Measurements from ENCODE around the gene SHC3.

SHC3 gene

GRCh38 chr9:89097219-89097618 is 81.4 kb downstream of the SHC3 start:
- DNase-seq, result no peak

DNA sequence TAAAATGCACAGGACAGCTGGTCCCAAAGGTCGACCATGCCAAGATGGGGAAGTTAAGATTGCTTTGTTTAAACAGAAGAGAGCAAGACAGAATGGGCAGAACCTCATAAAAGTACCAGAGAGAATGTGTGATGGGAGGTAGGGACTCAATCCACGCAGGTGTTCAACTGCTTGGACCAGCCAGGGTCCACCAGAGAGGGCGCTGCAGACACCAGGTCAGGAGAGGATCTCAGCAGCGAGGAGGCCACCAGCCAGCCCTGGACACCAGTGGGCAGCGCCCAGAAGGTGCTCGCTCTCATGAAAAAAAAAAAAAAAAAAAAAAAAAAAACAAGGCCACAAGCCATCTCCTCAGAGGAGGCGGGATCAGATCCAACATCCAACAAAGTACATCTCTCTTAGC is 81.8 kb downstream of the SHC3 start:
- DNase-seq, result no peak

- no peak for DNase-seq
These were observed 82.7 kb downstream of the SHC3 start for GRCh38 chr9:89095761-89096528.

DNA sequence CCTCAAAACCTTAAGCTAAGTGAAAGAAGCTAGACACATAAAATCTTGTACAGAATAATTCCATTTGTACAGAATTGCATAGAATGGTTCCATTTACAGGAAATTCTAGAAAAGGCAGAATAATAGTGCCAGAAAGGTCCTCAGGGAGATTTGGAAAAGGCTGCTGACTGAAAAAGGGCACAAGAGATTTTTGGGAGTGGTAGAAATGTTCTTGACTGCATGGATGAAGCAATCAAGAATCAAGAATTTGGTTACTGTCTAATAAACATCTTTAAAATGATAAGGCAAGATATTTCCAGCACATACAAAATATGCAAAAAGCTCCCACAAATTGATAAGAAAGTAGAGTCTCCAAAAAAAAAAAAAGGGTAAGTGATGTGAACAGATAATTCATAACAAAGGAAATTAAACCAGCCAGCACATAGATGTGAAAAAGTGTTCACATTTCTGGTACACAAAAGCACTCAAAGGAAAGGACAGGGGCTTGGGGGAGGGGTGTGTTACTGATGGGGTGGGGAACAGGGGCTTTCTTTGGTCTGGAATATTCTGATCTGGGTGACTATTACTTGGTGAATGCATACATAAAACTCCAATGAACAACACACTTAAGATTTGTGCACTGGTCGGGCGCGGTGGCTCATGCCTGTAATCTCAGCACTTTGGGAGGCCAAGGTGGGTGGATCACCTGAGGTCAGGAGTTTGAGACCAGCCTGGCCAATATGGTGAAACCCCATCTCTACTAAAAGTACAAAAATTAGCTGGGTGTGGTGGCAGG is 85.2 kb downstream of the SHC3 start:
- DNase-seq, result no peak

- no peak for DNase-seq
These were observed 89.4 kb downstream of the SHC3 start for GRCh38 chr9:89089176-89089575.

DNA sequence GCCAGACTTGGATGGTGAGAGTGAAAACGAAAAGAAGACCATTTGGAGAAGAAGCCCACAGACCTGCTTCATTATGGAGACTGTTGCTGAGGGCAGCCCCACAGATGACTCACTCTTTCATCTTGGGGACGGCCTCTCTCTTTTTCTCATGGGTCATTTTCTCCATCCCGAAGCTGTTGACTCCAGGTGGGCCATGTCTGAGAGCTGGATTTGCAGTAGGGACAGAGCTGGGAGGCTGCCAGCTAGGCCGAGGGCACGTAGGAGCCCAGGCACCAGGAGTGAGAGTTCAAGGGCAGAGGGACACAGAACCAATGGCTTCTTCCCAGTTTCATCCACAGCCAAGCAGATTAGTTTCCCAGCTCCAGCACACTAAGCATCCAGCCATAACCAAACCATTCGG is 95.0 kb downstream of the SHC3 start:
- no peak for DNase-seq

GRCh38 chr9:89080193-89080592 is 98.4 kb downstream of the SHC3 start:
- no peak for DNase-seq

DNA sequence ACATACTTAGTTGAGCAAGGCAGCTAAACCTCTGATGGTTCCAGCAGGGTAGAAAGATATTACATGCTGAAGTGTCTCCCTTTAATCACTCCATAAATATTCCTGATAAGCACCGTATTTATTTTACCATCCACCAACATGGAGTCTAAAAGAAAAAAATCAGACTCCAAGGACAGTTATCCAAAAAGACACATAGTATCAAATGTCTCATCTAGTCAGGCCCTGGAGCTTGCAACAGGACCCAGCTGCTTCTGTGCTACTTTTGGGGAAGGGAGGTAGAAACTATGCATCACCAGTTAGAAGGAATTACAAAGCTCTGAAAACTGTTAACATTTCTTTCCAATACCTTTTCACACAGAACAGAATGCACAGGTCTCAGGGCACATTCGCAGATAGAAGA is 99.2 kb downstream of the SHC3 start:
- no peak for DNase-seq

- DNase-seq, result no peak
These were observed 99.8 kb downstream of the SHC3 start for GRCh38 chr9:89078860-89079259.

DNA sequence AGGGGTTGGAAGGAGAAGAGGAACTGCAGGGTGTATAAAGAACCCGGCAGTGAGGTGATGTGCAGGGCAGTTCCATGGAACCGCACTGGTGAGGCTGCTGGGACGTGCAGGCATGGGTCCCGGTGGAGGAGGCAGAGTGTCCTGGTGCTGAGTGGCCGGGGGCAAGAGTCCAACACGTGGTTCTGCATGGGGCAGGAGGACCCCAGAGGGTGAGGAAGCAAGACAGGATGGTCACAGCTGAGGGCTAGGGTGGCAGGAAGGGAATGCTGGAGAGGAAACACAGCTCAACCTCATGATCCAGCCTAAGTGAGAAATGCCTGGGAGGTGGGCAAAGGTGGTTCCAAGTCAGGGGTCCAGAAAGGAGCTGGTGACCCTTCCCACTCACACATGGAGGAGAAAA is 100.2 kb downstream of the SHC3 start:
- DNase-seq, result no peak

- DNase-seq, result no peak
These were observed 101.1 kb downstream of the SHC3 start for GRCh38 chr9:89077519-89077918.

DNA sequence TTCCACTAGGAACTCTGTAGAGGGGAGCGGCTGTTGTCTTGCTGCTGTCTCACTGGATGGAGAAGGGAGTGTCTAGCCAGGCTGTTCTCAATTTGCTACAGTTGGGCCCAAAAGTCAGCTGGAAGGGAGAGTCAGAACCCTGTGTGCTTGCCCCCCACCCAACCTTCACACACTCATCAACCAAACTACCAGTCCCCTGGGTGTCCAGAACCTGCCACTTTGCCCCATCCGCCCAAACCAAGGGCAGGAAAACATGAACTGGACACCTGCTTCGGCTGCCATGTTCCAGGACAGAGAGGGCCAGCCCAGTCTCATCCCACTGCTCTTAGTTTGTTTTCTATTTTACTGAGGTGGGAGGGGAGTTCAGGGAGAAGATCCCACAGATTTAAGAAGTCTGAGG is 105.2 kb downstream of the SHC3 start:
- DNase-seq, result no peak

DNA sequence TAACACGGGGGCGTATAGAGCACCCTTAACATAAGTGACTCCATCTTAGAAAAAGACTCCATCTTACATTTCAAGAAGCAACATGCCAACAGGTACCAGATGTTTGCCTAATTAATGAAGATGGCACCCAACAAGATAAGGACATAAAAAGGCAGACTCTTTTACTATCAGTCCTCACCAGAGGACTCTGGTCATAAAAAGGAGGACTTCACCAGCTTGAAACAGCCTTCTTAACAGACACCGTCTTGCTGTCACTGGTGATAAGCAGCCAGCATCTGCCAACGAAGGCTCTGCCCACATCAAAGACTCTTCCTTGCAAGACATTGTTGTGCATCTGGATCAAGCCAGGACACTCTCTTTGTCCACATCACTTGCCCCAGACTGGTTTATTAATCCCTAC is 107.0 kb downstream of the SHC3 start:
- no peak for DNase-seq

DNA sequence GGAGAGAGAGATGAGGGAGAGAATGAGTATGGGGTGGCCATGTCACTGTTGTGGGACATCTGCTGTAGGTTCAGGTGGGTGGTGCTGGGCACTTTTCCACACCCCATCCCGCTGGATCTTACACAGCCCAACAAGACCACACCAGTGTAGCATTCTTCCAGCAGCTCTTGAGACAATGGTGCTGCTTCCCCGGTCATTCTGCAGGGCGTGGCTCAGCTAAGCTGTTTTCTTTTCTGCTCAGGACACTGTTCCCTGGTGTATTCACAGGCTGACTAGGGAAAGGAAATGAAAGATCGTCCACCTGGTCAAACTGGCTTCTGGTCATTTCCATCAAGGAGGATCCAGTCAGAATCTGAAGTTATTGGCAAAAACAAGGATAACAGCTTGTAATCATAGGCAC is 111.8 kb downstream of the SHC3 start:
- DNase-seq, result no peak

DNA sequence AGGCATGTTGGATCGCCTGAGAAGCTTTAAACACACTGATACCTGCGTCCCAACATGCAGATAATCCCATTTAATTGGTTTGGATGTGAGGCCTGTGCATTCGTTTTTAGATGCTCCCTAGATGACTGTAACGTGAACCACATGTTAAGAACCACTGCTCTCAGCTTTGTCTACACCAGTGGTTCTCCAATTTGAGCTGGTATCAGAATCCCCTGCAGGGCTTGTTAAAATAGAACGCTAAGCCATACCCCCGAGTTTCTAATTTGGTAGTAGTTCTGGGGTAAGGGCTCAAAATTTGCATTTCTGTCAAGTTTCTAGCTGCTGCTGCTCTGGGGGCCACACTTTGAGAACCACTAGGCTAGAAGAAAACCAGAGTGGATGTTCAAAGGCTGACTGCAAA is 112.7 kb downstream of the SHC3 start:
- no peak for DNase-seq

DNA sequence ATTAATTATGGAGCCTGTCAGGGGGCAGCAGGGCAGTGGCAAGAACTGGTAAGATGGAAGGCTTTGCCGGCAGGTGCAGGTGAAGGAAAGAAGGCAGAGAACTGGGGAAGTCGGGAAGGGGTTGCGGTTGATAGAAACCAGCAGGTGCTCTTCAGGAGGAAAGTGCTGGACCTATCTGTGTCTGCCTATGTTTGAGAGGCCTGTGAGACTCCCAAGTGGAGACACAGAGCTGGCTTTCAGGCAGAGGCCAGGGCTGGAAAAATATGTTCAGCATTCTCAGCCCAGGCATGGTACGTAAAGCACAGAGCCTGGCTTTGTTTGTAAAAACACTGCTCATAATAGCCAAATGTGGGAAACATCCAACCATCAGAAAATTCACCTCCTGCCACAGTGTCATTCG is 117.8 kb downstream of the SHC3 start:
- no peak for DNase-seq

- no peak for DNase-seq
These were observed 118.6 kb downstream of the SHC3 start for GRCh38 chr9:89059925-89060506.

GRCh38 chr9:89058906-89059305 is 119.7 kb downstream of the SHC3 start:
- no peak for DNase-seq

DNA sequence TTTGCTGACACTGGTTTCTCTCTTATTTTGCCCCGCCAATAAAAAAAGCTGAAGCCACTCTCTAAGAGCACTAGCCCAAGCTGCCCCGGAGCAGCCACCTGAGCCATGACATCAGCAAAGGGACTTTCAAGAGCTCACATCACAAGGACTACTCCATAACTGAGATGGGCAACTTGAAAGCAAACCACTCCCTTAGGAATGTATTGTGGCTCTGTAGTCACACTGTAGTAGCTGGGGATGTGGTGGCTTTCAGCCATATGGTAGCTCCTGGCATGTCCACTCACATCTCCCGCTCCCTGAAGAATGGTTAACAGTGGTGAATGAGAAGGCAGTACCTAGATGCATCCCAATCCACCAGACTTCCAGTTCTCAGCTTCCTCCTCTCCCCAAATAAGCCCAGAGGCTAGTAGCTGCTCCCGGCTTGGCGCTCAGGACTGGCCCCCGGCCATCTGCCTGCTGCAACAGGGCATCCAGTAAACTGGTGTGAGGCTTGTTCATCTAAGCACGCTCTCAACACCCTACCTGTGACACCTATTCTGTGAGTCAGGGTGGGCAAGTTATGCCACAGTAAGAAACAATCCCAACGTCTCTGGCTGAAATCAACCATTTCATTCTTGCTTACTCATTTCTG is 123.6 kb downstream of the SHC3 start:
- no peak for DNase-seq

DNA sequence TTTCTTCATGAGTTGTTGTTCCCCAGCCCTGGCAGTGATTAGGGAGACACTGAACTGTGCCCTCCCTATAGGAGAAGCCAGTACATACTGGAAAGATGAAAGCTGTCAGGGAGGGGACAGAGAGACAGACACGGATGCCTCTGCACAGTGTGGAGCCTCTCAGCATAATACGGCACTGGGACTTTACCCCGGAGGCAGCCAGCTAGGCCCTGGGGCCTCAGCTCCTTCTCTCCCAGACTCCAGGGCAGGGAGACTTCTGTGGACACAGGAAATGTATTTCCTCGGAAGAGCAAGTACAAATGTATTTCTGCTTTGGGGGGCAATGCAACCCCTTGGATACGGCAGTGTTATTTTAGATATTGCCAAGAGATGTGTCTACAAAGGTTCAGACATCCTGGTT is 125.3 kb downstream of the SHC3 start:
- DNase-seq, result no peak

- no peak for DNase-seq
These were observed 126.0 kb downstream of the SHC3 start for GRCh38 chr9:89052470-89053097.

- DNase-seq, result no peak
These were observed 127.1 kb downstream of the SHC3 start for GRCh38 chr9:89051421-89052025.

- DNase-seq, result no peak
These were observed 129.0 kb downstream of the SHC3 start for GRCh38 chr9:89049646-89050045.

All from CD4-positive, alpha-beta T cell treated with Interleukin-21 for 1 hour (primary cell).